DOHH2 (cell line): ENCODE data around the gene ADCY1.

Experiments
- H3F3A ChIP-seq: fragments of 200-600 bp; sonication (generic), shearing (Covaris generic); 2 replicates; pipeline ENCODE4 v1.6.0; 2016; ENCODE audit warnings: antibody characterized with exemption, mild to moderate bottlenecking; ENCODE audit not compliant: control insufficient read depth, insufficient read depth
- H3K27ac ChIP-seq: fragments of 200-600 bp; sonication (generic); 2 replicates; pipeline ENCODE4 v1.5.1; 2014; ENCODE audit warnings: low read depth, mild to moderate bottlenecking, low read length, moderate library complexity
- H3K27me3 ChIP-seq: fragments of 200-600 bp; sonication (generic); 2 replicates; pipeline ENCODE4 v1.6.1; 2014; ENCODE audit warnings: mild to moderate bottlenecking, low read length, mixed read lengths; ENCODE audit not compliant: control insufficient read depth
- H3K36me3 ChIP-seq: fragments of 200-600 bp; sonication (generic); 2 replicates; pipeline ENCODE4 v1.6.1; 2014; ENCODE audit warnings: mild to moderate bottlenecking, low read length, moderate library complexity, mixed read lengths; ENCODE audit not compliant: control insufficient read depth
- H3K4me1 ChIP-seq: fragments of 200-600 bp; sonication (generic); 2 replicates; pipeline ENCODE4 v1.6.1; 2014; ENCODE audit warnings: mild to moderate bottlenecking, low read length, mixed read lengths; ENCODE audit not compliant: control insufficient read depth
- H3K4me2 ChIP-seq: fragments of 200-600 bp; sonication (generic); 2 replicates; pipeline ENCODE4 v1.6.0; 2014; ENCODE audit warnings: mild to moderate bottlenecking, low read length, moderate library complexity
- H3K4me3 ChIP-seq: fragments of 200-600 bp; sonication (generic); 2 replicates; pipeline ENCODE4 v1.5.1; 2014; ENCODE audit warnings: mild to moderate bottlenecking, low read length, mixed read lengths
- H3K79me2 ChIP-seq: fragments of 200-600 bp; sonication (generic); 2 replicates; pipeline ENCODE4 v1.6.1; 2014; ENCODE audit warnings: mild to moderate bottlenecking, low read length, mixed read lengths; ENCODE audit not compliant: control insufficient read depth
- H3K9me2 ChIP-seq: fragments of 200-600 bp; sonication (generic); replicated peaks from 2 replicates; pipeline ENCODE4 v1.6.1; 2014; ENCODE audit warnings: mild to moderate bottlenecking, low read length, mixed read lengths; ENCODE audit not compliant: control insufficient read depth
- H3K9me3 ChIP-seq: fragments of 200-600 bp; sonication (generic); 2 replicates; pipeline ENCODE4 v1.6.1; 2014; ENCODE audit warnings: antibody characterized with exemption, low read length, mixed read lengths; ENCODE audit not compliant: control insufficient read depth, insufficient read depth
- H4K20me1 ChIP-seq: fragments of 200-600 bp; sonication (generic); 2 replicates; pipeline ENCODE4 v1.6.0; 2014; ENCODE audit warnings: low read depth, mild to moderate bottlenecking, antibody characterized with exemption, low read length, moderate library complexity; ENCODE audit not compliant: control insufficient read depth, insufficient read depth
- EZH2phosphoT487 ChIP-seq: fragments of 200-600 bp; sonication (generic); IDR thresholded peaks from 2 replicates; pipeline ENCODE4 v1.6.1; 2017; ENCODE audit warnings: borderline replicate concordance, mild to moderate bottlenecking, antibody characterized with exemption, low read length, moderate library complexity, mixed read lengths
- TF ChIP-seq, protein P1 (sequence below): fragments of 200-600 bp; sonication (generic); IDR thresholded peaks from one replicate; pipeline ENCODE4 v1.5.1; 2014; ENCODE audit warnings: antibody characterized with exemption, mild to moderate bottlenecking, low read depth, low read length; ENCODE audit not compliant: poor library complexity, severe bottlenecking

Gene ADCY1

DNA sequence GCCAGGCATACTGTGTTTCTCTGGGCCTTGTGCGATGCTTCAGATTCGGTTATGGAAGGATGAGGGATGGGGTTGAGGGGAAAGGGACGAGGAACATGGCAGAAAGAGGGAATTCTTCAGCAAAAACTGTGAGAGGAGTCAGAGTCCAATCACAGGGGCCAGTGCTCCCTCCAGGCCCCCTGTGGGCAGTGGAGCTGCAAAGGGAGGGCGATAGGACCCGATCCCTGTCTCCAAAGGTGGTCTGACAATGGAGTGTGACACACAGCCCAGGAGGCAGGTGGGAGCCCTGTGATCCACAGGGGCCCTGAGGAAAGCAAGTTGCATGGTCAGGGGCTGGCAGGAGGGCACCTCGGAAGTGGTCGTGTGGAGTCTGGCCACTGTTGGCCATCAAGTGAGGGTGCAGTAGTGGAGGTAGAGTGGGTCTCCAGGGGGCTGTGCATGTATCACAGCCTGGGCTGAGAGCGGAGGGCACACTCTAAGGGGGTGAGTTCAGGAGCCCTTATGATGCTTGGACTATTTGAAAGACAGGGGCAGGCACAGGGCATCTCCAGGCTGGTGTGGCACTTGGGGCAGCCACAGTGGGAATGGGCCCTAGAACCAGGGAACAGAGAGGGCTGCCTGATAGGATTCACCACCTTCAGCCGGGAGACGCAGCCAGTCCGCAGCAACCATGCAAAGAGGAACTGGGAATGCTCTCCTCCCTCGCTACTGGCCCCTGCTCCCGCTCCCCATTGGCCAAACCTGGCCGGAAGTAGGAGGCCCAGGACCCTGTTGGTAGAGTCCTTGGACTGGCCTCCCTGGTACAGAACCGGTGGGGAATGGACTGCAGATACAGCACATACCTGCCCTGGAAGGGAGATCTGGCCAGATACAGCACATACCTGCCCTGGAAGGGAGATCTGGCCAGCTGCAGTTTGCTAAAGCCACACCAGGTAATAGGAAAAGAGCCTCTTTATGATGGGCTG, 115.9 kb downstream of the ADCY1 start:
- Histone ChIP-seq H3K9me3 (no peaks in the 10 kb centered on the region), H3K27me3 (no peaks in the 10 kb centered on the region), H3K4me2 (no peak overlapping the region), H3F3A (no peaks in the 10 kb centered on the region), H3K27ac (no peak overlapping the region), H3K36me3 (no peaks in the 10 kb centered on the region), H3K9me2 (no peaks in the 10 kb centered on the region), H3K79me2 (no peaks in the 10 kb centered on the region), H4K20me1 (no peaks in the 10 kb centered on the region), H3K4me1 (no peaks in the 10 kb centered on the region), H3K4me3 (no peak overlapping the region)
- no peak for TF ChIP-seq EZH2phosphoT487
- TF ChIP-seq, protein P1, sequence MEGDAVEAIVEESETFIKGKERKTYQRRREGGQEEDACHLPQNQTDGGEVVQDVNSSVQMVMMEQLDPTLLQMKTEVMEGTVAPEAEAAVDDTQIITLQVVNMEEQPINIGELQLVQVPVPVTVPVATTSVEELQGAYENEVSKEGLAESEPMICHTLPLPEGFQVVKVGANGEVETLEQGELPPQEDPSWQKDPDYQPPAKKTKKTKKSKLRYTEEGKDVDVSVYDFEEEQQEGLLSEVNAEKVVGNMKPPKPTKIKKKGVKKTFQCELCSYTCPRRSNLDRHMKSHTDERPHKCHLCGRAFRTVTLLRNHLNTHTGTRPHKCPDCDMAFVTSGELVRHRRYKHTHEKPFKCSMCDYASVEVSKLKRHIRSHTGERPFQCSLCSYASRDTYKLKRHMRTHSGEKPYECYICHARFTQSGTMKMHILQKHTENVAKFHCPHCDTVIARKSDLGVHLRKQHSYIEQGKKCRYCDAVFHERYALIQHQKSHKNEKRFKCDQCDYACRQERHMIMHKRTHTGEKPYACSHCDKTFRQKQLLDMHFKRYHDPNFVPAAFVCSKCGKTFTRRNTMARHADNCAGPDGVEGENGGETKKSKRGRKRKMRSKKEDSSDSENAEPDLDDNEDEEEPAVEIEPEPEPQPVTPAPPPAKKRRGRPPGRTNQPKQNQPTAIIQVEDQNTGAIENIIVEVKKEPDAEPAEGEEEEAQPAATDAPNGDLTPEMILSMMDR, result no peak

DNA sequence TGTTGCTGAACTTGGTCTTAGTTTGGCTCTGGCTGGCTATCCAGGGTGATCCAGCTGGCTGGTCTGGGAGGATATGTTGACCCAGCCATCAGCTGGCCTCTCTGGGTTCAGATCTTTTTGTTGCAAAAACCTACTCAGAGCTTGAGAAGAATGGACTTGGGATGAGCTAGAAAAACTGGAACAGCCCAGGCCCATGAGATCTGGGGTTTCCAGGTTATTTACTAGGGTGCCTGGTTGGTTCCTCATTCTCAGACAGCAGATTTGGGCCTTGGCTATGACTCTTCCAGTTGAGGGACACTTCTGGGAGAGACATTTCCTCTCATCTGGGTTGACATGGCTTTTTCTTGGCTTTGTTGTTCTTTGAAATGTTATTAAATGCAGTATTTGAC, 116.6 kb downstream of the ADCY1 start:
- Histone ChIP-seq H3K9me2 (no peaks in the 10 kb centered on the region), H3K79me2 (no peaks in the 10 kb centered on the region), H3K9me3 (no peaks in the 10 kb centered on the region), H3K4me3 (no peak overlapping the region), H4K20me1 (no peaks in the 10 kb centered on the region), H3F3A (no peaks in the 10 kb centered on the region), H3K27me3 (no peaks in the 10 kb centered on the region), H3K27ac (no peak overlapping the region), H3K36me3 (no peaks in the 10 kb centered on the region), H3K4me1 (no peaks in the 10 kb centered on the region), H3K4me2 (no peak overlapping the region)
- TF ChIP-seq, protein P1, result no peak
- TF ChIP-seq EZH2phosphoT487, result no peak

DNA sequence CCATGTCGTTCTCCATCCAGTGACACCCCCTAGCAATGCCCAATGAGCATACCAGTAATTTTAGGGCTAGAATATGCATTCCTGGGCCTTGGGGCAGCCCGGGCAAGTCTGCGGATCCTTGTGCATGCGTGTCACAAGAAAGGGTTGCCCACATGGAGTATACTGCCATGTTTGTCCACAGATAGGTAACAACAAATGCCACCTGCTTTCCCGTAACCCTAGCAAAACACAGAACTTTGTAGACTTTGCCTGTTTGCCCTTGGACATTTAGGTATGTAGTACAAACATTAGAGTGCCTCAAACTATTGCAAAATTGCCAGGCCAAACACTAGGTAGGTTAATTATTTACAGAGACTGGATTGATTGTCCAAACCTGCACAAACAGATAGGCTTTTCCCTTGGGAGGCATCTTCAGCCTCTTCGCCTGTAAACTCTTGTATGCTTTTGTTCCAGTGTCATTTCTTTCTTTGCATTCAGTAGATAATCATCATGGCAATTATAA, 117.0 kb downstream of the ADCY1 start:
- no peak overlapping the region for H3K27ac ChIP-seq
- no peaks in the 10 kb centered on the region for H4K20me1 ChIP-seq
- no peak overlapping the region for H3K4me2 ChIP-seq
- H3K9me3 ChIP-seq, result no peaks in the 10 kb centered on the region
- H3K79me2 ChIP-seq, result no peaks in the 10 kb centered on the region
- H3K4me1 ChIP-seq, result no peaks in the 10 kb centered on the region
- no peak overlapping the region for H3K4me3 ChIP-seq
- TF ChIP-seq, protein P1, result no peak
- TF ChIP-seq EZH2phosphoT487, result no peak
- H3K27me3 ChIP-seq, result no peaks in the 10 kb centered on the region
- no peaks in the 10 kb centered on the region for H3F3A ChIP-seq
- H3K36me3 ChIP-seq, result no peaks in the 10 kb centered on the region
- H3K9me2 ChIP-seq, result no peaks in the 10 kb centered on the region
